ENCODE data around the gene GRHL1. TPM values are rescaled to one million over a fixed set of nuclear protein-coding genes. Genes with fewer than 3 reads are reported as not detected.

GRHL1 gene
- total and polyA plus RNA-seq, 12 donors, result 0.57 to 2.6 (median 1.2) TPM; not detected in 1

DNA sequence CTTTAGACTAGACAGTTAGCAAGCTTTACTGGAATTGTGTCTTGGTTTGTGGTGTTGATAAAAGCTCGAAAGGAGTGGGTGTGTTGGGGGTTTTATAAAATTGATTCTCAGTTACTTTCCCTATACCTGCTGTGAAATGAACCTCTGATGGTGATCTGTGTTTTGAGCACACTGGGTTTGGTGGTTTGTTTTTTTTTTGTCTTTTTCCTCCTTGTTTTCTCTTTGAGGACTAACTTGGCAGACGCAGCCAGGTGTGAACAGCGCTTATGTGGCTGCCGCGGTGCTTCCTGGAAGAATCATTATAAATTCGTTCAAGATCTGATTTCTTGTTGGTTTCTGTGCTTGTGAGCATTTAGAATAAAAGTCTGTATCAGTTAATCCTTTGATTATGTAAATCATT lies 28.5 kb downstream of the GRHL1 start:
- intact Hi-C loops (cut with DNase I), result loop anchor here in 1 of 2 donors (5.0 kb wide), 1 partner anchor 67 kb away; no protein-coding TSS in a partner anchor
- H3K9me3 ChIP-seq (replicated peaks in 1 of 3), result no peaks in the 10 kb centered on the region
- H3K4me3 ChIP-seq, result no peak overlapping the region
- WGBS, 4 donors, result 80 to 88% (median 83%) methylated on average over 6 of the region's 6 CpGs
- H3K27ac ChIP-seq, result no peak overlapping the region
- peaks cover 0 to 26% of the 10 kb centered on the region in 2 donors for H3K4me1 ChIP-seq (replicated peaks in 1 of 2)
- no peaks in the 10 kb centered on the region for H3K27me3 ChIP-seq
- no peak for DNase-seq
- H3K36me3 ChIP-seq (replicated peaks in 1 of 2), result no peaks in the 10 kb centered on the region
- TF ChIP-seq, protein P1, sequence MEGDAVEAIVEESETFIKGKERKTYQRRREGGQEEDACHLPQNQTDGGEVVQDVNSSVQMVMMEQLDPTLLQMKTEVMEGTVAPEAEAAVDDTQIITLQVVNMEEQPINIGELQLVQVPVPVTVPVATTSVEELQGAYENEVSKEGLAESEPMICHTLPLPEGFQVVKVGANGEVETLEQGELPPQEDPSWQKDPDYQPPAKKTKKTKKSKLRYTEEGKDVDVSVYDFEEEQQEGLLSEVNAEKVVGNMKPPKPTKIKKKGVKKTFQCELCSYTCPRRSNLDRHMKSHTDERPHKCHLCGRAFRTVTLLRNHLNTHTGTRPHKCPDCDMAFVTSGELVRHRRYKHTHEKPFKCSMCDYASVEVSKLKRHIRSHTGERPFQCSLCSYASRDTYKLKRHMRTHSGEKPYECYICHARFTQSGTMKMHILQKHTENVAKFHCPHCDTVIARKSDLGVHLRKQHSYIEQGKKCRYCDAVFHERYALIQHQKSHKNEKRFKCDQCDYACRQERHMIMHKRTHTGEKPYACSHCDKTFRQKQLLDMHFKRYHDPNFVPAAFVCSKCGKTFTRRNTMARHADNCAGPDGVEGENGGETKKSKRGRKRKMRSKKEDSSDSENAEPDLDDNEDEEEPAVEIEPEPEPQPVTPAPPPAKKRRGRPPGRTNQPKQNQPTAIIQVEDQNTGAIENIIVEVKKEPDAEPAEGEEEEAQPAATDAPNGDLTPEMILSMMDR (IDR thresholded peaks at IDR 0.05), result no peak
- TF ChIP-seq POLR2A (IDR thresholded peaks at IDR 0.05), result no peak

DNA sequence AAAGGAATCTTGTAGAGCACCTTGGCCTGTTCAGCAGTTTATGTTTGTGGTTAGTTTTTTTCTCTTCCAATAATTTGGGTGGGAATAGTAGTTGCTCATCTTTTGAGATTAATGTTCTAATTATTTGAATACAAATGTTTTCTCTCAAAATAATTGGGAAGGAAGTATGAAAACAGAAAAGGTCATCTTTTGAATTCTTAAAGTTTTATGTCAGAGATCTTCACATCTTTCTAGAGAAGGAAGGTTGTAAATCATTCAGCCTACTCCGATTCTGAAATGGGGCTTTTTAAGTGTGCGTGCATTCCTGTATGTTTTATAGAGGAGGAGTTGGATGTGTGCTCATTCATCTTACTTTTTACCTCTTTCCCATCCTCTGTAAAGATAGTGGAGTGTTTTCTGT lies 29.0 kb downstream of the GRHL1 start:
- intact Hi-C loops (cut with DNase I), result loop anchor here in 1 of 2 donors (5.0 kb wide), 1 partner anchor 67 kb away; no protein-coding TSS in a partner anchor
- no peak for TF ChIP-seq POLR2A (IDR thresholded peaks at IDR 0.05)
- TF ChIP-seq, protein P1 (IDR thresholded peaks at IDR 0.05), result no peak
- H3K27me3 ChIP-seq, result no peaks in the 10 kb centered on the region

DNA sequence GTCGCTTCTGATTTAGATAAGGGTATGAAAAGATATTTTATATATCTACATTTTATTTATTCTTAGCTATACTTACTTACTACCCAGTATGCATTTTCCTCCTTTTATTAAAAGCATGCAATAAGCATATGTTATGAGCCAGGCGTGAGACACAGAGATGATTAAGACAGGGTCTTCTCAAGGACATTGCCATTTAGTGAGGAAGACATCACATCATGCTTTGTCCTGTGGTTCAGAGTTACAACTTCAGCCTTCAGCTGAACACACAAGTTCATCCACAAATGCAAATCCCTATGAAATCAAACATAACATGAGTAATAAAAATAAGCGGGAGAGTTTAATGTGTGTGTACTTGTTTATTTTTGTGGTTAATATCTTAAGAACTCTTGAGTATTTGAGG lies 30.2 kb downstream of the GRHL1 start:
- intact Hi-C loops (cut with DNase I), result loop anchor here (2.0 to 5.0 kb wide), 2 partner anchors 66 to 67 kb away; no protein-coding TSS in a partner anchor

More for the DNA sequence above, 29.0 kb downstream of the GRHL1 start:
- Histone ChIP-seq H3K4me3 (no peak overlapping the region), H3K36me3 (replicated peaks in 1 of 2) (no peaks in the 10 kb centered on the region), H3K9me3 (replicated peaks in 1 of 3) (no peaks in the 10 kb centered on the region), H3K4me1 (replicated peaks in 1 of 2) (peaks cover 0 to 28% of the 10 kb centered on the region in 2 donors), H3K27ac (no peak overlapping the region)
- WGBS, 4 donors, result 78 to 88% (median 80%) methylated on average over 2 of the region's 2 CpGs
- no peak for DNase-seq

DNA sequence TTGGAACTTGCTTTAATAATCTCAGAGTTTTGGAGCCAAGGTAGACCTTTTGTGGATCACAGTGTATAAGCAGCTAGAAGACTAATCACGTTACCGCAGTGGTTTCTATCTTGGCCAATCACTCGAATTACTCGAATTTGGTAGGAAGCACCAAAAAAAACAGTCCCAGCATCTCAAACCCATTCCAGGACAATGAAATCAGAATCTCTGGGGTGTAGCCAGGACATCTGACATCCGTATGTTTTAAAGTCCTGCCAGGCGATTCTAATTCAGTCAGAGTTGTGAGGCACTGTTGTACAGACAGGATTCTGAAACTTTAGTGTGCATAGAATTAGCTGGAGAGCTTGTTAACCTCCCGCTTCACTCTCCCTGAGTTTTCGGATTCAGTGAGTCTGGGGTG lies 30.8 kb downstream of the GRHL1 start:
- Histone ChIP-seq H3K4me3 (no peak overlapping the region), H3K27me3 (no peaks in the 10 kb centered on the region), H3K36me3 (replicated peaks in 1 of 2) (no peaks in the 10 kb centered on the region), H3K27ac (no peak overlapping the region), H3K9me3 (replicated peaks in 1 of 3) (no peaks in the 10 kb centered on the region), H3K4me1 (replicated peaks in 1 of 2) (peaks cover 0 to 19% of the 10 kb centered on the region in 2 donors)
- intact Hi-C loops (cut with DNase I), result loop anchor here (2.0 to 5.0 kb wide), 2 partner anchors 65 to 67 kb away; no protein-coding TSS in a partner anchor
- WGBS, 4 donors, result 76 to 82% (median 79%) methylated on average over 8 of the region's 8 CpGs
- no peak for DNase-seq
- TF ChIP-seq POLR2A (IDR thresholded peaks at IDR 0.05), result no peak

More for the DNA sequence above, 30.2 kb downstream of the GRHL1 start:
- WGBS, 4 donors, result 82 to 95% (median 88%) methylated on average over 3 of the region's 3 CpGs
- Histone ChIP-seq H3K27ac (no peak overlapping the region), H3K36me3 (replicated peaks in 1 of 2) (no peaks in the 10 kb centered on the region), H3K4me1 (replicated peaks in 1 of 2) (peaks cover 0 to 19% of the 10 kb centered on the region in 2 donors), H3K4me3 (no peak overlapping the region), H3K27me3 (no peaks in the 10 kb centered on the region), H3K9me3 (replicated peaks in 1 of 3) (no peaks in the 10 kb centered on the region)
- no peak for TF ChIP-seq POLR2A (IDR thresholded peaks at IDR 0.05)
- TF ChIP-seq, protein P1 (IDR thresholded peaks at IDR 0.05), result no peak
- DNase-seq, result no peak

DNA sequence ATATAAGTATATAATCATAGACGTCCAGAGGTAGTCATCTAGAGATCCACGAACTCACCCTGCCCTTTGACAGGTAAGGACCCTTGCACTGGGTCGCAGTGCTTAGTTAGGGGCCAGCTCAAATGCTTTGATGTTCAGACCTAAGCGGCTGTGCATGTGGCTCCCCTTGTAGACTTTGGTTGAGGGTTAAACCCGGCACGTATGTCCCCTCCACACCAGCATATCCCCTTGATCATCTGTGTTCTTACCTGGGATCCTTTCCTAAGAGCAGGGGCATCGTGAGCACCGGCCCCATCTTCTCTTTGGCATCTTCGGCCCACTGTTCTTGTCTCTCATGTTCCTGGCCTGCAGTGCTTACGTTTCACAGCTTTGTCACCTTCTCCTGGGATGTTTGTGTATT lies 31.4 kb downstream of the GRHL1 start:
- no peaks in the 10 kb centered on the region for H3K36me3 ChIP-seq (replicated peaks in 1 of 2)
- no peak for TF ChIP-seq POLR2A (IDR thresholded peaks at IDR 0.05)
- TF ChIP-seq, protein P1 (IDR thresholded peaks at IDR 0.05), result no peak
- peaks cover 0 to 19% of the 10 kb centered on the region in 2 donors for H3K4me1 ChIP-seq (replicated peaks in 1 of 2)
- WGBS, 4 donors, result 89 to 93% (median 90%) methylated on average over 10 of the region's 10 CpGs
- H3K27ac ChIP-seq, result no peak overlapping the region
- no peaks in the 10 kb centered on the region for H3K9me3 ChIP-seq (replicated peaks in 1 of 3)
- H3K27me3 ChIP-seq, result no peaks in the 10 kb centered on the region
- no peak for DNase-seq
- no peak overlapping the region for H3K4me3 ChIP-seq
- intact Hi-C loops (cut with DNase I), result loop anchor here (2.0 to 5.0 kb wide), 2 partner anchors 64 to 66 kb away; no protein-coding TSS in a partner anchor
